Islet precursor cell (in vitro differentiated cells): ENCODE measurements around the gene SKOR1.

Experiments used
- DNase-seq: peaks from one replicate; pipeline ENCODE4 v3.0.0-alpha.2; 2018

SKOR1 gene

GRCh38 chr15:67794832-67795574, 30.3 kb upstream of the SKOR1 start:
- DNase-seq: no peak

DNA sequence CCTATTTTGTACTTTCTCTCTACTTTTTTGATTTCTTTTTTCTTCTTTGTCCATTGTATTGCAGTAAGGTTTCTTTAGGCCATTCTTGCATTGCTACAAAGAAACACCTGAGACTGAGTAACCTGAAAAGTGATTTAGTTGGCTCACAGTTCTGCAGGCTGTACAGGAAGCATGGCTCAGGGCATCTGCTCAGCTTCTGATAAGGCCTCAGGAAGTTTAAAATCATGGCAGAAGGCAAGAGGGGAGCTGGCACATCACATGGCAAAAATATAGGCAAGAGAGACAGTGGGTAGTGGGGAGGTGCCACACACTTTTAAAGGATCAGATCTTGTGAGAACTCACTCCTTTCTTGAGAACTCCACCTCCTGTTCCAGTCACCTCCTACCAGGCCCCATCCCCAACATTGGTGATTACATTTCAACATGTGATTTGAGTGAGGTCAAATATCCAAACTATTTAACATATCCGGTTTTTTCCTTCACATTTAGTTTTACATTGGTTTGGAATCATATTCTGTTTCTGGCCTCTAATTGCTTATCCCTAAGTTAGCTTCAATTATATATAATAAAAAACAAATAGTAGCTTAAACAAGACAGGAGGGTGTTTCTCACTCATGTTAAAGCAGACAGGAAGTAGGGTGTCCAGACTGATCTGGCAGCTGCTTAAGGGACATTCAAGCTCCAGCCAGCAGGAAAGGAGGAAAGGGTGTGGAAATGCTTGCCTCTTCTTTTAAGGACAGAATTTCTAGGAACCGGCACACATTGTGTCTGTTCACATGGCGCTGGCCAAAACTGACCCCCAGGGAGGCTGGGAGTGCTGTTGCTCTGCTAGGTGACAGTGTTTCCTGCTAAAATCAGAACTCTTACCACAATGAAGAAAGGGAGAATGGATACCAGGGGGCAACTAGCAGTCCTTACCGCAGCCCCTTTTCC, 28.8 kb upstream of the SKOR1 start:
- DNase-seq: no peak

GRCh38 chr15:67799801-67800205, 25.5 kb upstream of the SKOR1 start:
- peak; percentile 26 for DNase-seq

DNA sequence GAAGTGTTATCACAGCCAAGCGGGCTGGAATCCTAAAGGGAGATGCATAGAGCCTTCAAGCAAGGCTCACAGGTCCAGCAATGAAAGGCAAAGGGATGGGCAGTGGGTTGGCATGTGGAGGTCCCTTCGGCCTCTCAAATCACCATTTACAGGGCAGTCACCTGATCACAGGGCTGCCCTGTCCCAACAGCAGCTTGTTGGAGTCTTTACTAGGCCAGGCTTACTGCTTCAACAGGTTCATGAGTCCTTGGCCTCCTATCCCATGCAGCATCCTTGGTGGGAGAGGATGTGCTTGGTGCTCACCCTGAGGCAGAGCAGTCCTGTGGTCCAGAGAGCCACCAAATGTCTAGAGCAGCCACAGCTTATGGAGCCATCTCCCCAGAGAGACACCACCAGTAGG, 24.2 kb upstream of the SKOR1 start:
- DNase-seq: peak; percentile 29

DNA sequence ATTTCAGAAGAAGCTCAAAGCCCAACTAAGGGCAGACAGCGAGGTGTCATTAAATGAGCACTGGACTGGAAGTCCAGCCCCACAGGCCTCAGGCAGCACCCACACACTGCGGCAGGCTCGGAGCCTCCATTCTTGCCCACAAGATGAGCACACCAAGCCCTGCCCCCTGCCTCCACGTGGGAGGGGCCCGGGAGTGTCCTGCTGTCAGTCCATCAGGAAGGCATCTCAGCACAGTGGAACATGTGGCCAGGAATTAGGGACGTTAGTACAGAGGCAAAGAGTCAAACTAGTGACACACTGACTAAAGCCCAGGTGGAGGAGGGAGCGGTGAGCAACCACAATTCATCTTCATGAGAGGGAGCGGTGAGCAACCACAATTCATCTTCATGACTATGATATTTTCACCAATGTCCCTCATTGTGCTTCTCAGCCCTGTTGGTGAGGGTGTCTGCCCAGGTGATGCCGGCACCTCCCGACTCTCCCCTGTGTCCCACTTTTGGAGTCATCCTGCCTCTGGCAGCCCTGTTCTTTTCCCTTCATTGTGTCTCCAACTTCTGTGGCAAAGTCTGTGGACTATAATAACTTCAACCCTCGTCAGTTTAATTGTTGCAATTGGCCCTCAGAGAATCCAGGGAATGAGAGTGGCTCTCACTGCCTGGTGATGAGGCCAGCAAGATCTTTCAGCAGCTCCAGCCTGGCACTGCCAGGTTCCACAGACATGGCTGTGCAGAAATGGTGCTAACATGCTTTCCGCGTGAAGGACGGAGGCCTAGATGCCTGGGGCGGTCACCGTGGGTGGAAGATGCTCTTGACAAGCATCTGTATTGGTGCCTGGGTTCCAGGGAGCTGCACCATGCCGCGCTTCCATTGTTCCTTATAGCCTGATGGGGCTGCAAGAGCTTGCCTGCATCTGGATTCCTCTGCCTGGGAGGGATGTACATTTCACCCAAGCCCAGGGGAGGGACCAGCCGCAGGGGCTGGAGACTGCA, 23.1 kb upstream of the SKOR1 start:
- DNase-seq: peak; percentile 35

DNA sequence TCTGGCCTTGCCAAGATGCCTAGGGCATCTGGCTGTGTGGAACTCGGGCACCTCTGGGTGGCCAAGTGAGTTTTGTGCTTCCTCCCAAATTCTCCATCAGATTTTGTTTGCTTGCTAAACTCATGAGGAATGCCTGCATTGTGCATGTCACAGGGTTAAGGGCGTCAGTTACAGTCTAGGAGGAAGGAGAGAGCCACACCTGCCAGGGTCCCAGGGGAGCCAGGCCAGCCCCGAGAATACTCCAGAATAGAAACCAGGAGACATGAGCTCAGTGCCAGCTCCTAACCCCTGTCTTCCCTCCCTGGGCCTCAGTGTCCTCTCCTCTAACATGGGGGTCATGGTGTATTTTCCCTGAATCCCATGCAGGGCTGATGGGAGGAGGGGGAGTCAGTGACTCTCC, 22.0 kb upstream of the SKOR1 start:
- peak; percentile 21 for DNase-seq

- peak; percentile 54 for DNase-seq
Observed at GRCh38 chr15:67803996-67804843, 21.1 kb upstream of the SKOR1 start.

DNA sequence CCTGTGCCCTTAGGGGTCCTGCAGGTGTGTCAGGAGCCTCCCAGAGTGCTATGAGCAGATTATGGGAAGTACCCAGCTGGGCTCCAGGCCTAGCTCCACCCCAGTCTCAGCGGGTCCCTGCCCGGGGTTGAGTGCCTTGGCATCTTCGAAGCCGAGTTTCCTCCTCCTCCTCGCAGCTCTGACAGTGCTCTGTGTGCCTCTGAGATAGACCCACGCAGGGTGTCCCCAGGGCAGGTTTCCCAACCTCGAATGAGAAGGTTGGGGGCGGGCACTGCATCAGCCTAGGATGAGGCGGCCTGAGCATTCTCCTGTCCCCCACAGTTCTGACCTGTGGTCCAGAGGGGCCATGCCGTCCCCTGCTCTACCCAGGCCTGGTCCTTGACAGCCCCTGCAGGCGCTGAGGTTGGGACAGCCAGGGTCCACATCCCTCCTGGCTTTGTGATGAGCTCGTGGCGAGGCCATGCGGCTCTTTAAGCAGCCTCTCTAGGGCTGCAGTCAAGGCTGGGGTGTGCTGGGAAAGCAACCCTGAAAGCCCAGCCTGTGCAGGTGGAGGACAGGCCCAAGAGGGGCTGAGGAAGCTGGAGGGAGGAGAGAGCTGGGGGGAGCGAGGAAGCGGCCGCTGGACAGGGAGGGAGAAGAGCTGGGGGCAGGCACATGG, 20.2 kb upstream of the SKOR1 start:
- DNase-seq: peak; percentile 40

GRCh38 chr15:67805666-67806516, 19.4 kb upstream of the SKOR1 start:
- DNase-seq: peak; percentile 43

DNA sequence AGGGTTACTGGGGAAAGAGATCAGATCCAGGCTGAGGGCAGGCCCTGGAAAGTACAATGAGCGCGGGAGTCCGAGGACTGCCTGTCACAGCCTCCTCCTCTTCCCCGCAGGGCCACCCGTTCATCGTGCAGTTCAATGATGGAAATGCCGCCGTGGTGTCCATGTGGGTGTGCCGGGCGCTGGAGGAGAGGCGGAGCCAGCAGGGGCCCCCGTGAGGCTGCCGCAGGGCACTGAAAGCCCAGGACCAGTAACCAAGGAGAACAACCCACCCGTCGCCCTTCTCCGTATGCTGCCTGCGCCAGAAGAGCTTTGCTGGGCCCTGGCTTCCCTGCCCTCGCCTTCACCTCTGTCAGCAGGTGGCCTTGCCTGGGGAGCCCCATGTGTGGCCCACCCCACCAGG, 18.8 kb upstream of the SKOR1 start:
- DNase-seq: peak; percentile 48

GRCh38 chr15:67807141-67807540, 18.2 kb upstream of the SKOR1 start:
- DNase-seq: peak; percentile 47

DNA sequence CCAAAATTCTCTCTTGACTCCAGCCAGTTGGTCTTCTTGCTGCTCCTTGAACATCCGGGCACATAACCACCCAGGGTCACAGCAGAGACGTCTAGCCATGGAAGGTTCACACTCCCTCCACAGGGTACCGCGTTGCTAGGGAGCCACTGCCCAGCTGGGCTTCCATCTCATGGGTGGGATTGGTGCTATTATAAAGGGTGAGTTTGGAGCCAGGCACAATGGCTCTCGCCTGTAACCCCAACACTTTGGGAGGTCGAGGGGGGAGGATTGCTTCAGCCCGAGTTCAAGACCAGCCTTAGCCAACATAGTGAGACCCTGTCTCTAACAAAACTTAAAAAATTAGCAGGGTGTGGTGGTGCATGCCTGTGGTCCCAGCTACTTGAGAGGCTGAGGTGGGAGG, 17.5 kb upstream of the SKOR1 start:
- peak; percentile 15 for DNase-seq

DNA sequence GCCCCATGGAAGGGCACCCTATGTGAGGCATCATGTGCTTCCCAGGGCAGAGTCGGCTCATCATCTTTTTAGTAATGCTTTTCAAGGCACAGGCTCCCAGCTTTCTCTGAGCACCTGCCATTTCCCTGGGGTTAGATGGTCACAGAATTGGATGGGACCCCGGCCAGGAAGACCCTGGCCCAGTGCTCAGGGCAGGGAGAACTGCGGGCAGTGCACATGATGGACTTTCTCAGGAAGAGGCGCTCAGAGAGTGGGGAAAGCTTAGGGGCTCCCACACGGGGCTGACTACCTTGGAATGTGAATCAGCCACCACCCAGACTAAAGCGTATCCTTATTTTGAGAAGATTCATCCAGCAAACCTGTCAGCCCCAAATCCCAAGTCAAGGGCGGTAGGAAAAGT, 16.5 kb upstream of the SKOR1 start:
- DNase-seq: peak; percentile 32

GRCh38 chr15:67809441-67809840, 15.9 kb upstream of the SKOR1 start:
- peak; percentile 31 for DNase-seq

- DNase-seq: peak; percentile 14
Observed at GRCh38 chr15:67809866-67810265, 15.4 kb upstream of the SKOR1 start.

DNA sequence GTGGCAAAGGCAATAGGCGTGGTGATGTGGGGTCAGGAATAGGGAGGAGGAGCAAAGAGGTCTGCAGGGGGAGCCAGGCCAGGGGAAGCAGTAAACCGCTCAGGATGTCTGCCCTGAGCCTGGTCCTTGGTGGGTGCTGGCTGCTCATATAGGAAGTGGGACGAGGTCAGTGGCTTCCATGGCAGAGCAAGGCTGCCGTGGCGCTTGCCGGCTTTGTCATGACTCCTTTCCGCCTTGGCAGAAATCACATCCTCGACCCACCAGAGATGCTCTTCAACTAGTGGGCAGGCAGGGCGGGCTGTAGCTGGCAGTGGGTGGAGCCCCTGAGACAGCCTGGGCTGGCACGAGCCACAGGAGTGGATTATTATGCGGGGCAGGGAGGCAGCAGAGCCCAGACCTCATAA, 13.1 kb upstream of the SKOR1 start:
- peak; percentile 47 for DNase-seq

GRCh38 chr15:67813104-67813634, 12.1 kb upstream of the SKOR1 start:
- peak; percentile 37 for DNase-seq

- no peak for DNase-seq
Observed at GRCh38 chr15:67815036-67815592, 10.2 kb upstream of the SKOR1 start.

DNA sequence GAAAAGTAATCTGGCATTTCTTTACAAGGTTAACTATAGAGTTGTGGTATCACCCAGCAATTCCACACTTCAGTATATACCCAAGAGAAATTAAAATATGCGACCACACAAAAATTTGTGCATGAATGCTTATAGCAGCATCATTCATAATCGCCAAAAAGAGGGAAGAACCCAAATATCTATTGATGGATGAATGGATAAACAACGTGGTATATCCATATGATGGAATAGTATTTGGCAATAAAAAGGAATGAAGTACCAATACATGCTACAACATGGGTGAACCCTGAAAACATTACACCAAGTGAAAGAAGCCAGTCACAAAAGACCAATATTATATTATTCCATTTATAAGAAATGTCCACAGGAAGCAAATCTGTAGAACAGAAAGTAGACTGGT, 8.6 kb upstream of the SKOR1 start:
- no peak for DNase-seq

DNA sequence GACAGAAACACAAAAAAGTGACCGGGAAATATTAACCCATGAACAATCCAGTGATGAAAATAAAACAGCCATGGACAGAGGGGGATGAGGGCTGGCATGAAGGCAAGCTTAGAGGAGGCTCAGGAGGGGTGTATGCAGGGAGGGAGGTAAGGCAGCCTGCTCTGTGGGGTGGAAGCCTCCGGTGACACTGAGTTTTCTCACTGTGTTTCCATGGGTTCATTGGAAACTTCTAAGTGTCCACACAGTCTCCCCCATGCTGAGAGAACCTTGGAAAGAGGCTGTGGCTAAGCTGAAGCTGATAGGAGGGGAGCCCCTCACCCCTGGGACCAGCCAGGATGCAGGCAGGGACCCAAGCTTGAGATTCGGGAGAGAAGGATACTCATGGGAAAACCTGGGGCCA, 6.8 kb upstream of the SKOR1 start:
- no peak for DNase-seq
